ENCODE measurements around the gene PDS5A. TPM values are rescaled to one million over a fixed set of nuclear protein-coding genes. Genes with fewer than 3 reads are reported as not detected.
A peak's percentile ranks its signal among the peaks of the same experiment; 100 is the strongest.

The PDS5A gene
- total RNA-seq, 1 donor from 2014 or later = 64.6 TPM

GRCh38 chr4:39834269-39834668, 143.4 kb downstream of the PDS5A start:
- Histone ChIP-seq H3K9me3 (no peaks in the 10 kb centered on the region), H3K4me3 (no peak overlapping the region), H3K4me1 (no peaks in the 10 kb centered on the region), H3K27me3 (no peaks in the 10 kb centered on the region), H3K36me3 (peaks cover 3 to 43% of the 10 kb centered on the region in 2 donors), H3K27ac (no peak overlapping the region)
- TF ChIP-seq POLR2A (IDR thresholded peaks at IDR 0.05) (no peak), POLR2AphosphoS5 (IDR thresholded peaks at IDR 0.05; ENCODE audit: insufficient read depth in 1 of 2, low read depth in 1 of 2) (no peak)
- no peak for DNase-seq (ENCODE audit: extremely low spot score in 2 of 2)
- intact Hi-C loops (cut with DNase I) = no loop called here

GRCh38 chr4:39825741-39826231, 151.9 kb downstream of the PDS5A start:
- Histone ChIP-seq H3K27me3 (no peaks in the 10 kb centered on the region), H3K4me3 (no peak overlapping the region), H3K27ac (no peak overlapping the region), H3K4me1 (peaks cover 13% of the 10 kb centered on the region), H3K9me3 (no peaks in the 10 kb centered on the region), H3K36me3 (peaks cover 3 to 29% of the 10 kb centered on the region in 2 donors)
- DNase-seq (ENCODE audit: extremely low spot score in 2 of 2) = no peak
- intact Hi-C loops (cut with DNase I) = no loop called here
- TF ChIP-seq POLR2AphosphoS5 (IDR thresholded peaks at IDR 0.05; ENCODE audit: insufficient read depth in 1 of 2, low read depth in 1 of 2) (no peak), POLR2A (IDR thresholded peaks at IDR 0.05) (no peak)
- TF ChIP-seq, protein P1, sequence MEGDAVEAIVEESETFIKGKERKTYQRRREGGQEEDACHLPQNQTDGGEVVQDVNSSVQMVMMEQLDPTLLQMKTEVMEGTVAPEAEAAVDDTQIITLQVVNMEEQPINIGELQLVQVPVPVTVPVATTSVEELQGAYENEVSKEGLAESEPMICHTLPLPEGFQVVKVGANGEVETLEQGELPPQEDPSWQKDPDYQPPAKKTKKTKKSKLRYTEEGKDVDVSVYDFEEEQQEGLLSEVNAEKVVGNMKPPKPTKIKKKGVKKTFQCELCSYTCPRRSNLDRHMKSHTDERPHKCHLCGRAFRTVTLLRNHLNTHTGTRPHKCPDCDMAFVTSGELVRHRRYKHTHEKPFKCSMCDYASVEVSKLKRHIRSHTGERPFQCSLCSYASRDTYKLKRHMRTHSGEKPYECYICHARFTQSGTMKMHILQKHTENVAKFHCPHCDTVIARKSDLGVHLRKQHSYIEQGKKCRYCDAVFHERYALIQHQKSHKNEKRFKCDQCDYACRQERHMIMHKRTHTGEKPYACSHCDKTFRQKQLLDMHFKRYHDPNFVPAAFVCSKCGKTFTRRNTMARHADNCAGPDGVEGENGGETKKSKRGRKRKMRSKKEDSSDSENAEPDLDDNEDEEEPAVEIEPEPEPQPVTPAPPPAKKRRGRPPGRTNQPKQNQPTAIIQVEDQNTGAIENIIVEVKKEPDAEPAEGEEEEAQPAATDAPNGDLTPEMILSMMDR (IDR thresholded peaks at IDR 0.05) = no peak

DNA sequence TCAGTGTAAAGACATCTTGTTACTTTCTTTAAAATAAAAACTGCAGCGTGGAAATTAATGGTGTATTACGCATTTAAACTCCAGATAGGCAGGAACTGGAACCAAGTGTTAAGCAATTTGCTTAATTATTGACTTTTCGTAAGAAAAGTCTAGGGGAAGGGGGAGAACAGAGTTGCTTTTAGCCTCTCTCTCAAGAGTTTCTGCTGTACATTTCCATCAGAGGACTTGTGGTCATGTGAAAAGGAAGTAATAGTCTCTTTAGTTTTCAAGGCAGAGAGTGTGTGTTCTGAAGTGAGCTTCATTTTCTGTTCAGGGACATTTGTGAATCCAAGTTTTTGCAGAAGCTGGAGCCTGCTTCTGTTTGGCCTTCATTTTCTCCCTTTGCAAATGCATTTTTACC, 152.6 kb downstream of the PDS5A start:
- H3K4me3 ChIP-seq = no peak overlapping the region
- intact Hi-C loops (cut with DNase I) = no loop called here
- no peak overlapping the region for H3K27ac ChIP-seq
- peaks cover 13% of the 10 kb centered on the region for H3K4me1 ChIP-seq
- TF ChIP-seq POLR2A (IDR thresholded peaks at IDR 0.05) = no peak
- no peaks in the 10 kb centered on the region for H3K27me3 ChIP-seq
- H3K9me3 ChIP-seq = no peaks in the 10 kb centered on the region
- H3K36me3 ChIP-seq = peaks cover under 1 to 29% of the 10 kb centered on the region in 2 donors
- no peak for DNase-seq (ENCODE audit: extremely low spot score in 2 of 2)

- Histone ChIP-seq H3K9me3 (no peaks in the 10 kb centered on the region), H3K4me1 (peaks cover 13% of the 10 kb centered on the region), H3K36me3 (peaks cover 0 to 17% of the 10 kb centered on the region in 2 donors), H3K4me3 (no peak overlapping the region), H3K27me3 (no peaks in the 10 kb centered on the region), H3K27ac (no peak overlapping the region)
- intact Hi-C loops (cut with DNase I) = no loop called here
- TF ChIP-seq POLR2A (IDR thresholded peaks at IDR 0.05) (no peak), POLR2AphosphoS5 (IDR thresholded peaks at IDR 0.05; ENCODE audit: insufficient read depth in 1 of 2, low read depth in 1 of 2) (no peak)
- TF ChIP-seq, protein P1 (IDR thresholded peaks at IDR 0.05) = no peak
- DNase-seq (ENCODE audit: extremely low spot score in 2 of 2) = no peak
These were observed 154.5 kb downstream of the PDS5A start for GRCh38 chr4:39823191-39823590.

- peaks cover 13% of the 10 kb centered on the region for H3K4me1 ChIP-seq
- no peaks in the 10 kb centered on the region for H3K27me3 ChIP-seq
- peaks cover 0 to 16% of the 10 kb centered on the region in 2 donors for H3K36me3 ChIP-seq
- no peak overlapping the region for H3K4me3 ChIP-seq
- no peak overlapping the region for H3K27ac ChIP-seq
- DNase-seq (ENCODE audit: extremely low spot score in 2 of 2) = no peak
- H3K9me3 ChIP-seq = no peaks in the 10 kb centered on the region
- intact Hi-C loops (cut with DNase I) = no loop called here
- TF ChIP-seq POLR2AphosphoS5 (IDR thresholded peaks at IDR 0.05; ENCODE audit: insufficient read depth in 1 of 2, low read depth in 1 of 2) = no peak
- TF ChIP-seq, protein P1 (IDR thresholded peaks at IDR 0.05) = no peak
These were observed 155.0 kb downstream of the PDS5A start for GRCh38 chr4:39822662-39823061.

GRCh38 chr4:39821951-39822350, 155.8 kb downstream of the PDS5A start:
- no peaks in the 10 kb centered on the region for H3K27me3 ChIP-seq
- H3K4me1 ChIP-seq = peaks cover 13% of the 10 kb centered on the region
- intact Hi-C loops (cut with DNase I) = no loop called here
- H3K27ac ChIP-seq = no peak overlapping the region
- peaks cover 0 to 10% of the 10 kb centered on the region in 2 donors for H3K36me3 ChIP-seq
- no peaks in the 10 kb centered on the region for H3K9me3 ChIP-seq
- DNase-seq (ENCODE audit: extremely low spot score in 2 of 2) = peak in 1 of 2 donors; percentile 37
- H3K4me3 ChIP-seq = no peak overlapping the region
- TF ChIP-seq POLR2A (IDR thresholded peaks at IDR 0.05) = no peak
- TF ChIP-seq, protein P1 (IDR thresholded peaks at IDR 0.05) = no peak
- no peak for TF ChIP-seq POLR2AphosphoS5 (IDR thresholded peaks at IDR 0.05; ENCODE audit: insufficient read depth in 1 of 2, low read depth in 1 of 2)

Data from vagina (tissue), 2 donors.